Psoas muscle (tissue), 8 donors: Measurements from ENCODE around the gene KCNT1. TPM values are rescaled to one million over a fixed set of nuclear protein-coding genes. Genes with fewer than 3 reads are reported as not detected.
A peak's percentile ranks its signal among the peaks of the same experiment; 100 is the strongest.

Experiments used
- ATAC-seq, 4 donors: fragments of 200-7000 bp; cut with Tn5 transposase; one replicate each; pipeline ENCODE4 v1.9.1; 2020; ENCODE audit warnings: moderate library complexity in 3 of 4, mild to moderate bottlenecking in 2 of 4
- DNase-seq, 2 donors: peaks; one replicate each; pipeline ENCODE4 v3.0.0-alpha.2; 2020
- H3K27ac ChIP-seq: fragments of 200-600 bp; one replicate; pipeline ENCODE4 v1.8.0; 2022
- H3K27me3 ChIP-seq, 3 donors: fragments of 200-600 bp in 1 of 3; one replicate each; pipeline versions ENCODE4 v1.6.1 to v1.8.0; 2013 to 2022; ENCODE audit warnings: low read length in 2 of 3, mild to moderate bottlenecking in 2 of 3, moderate library complexity in 1 of 3; ENCODE audit not compliant: insufficient read depth in 3 of 3
- H3K36me3 ChIP-seq, 2 donors: fragments of 200-600 bp in 1 of 2; one replicate each; pipeline versions ENCODE4 v1.6.1 to v1.8.0; 2013 to 2022; ENCODE audit warnings: low read depth in 1 of 2, mild to moderate bottlenecking in 1 of 2, moderate library complexity in 1 of 2; ENCODE audit not compliant: insufficient read depth in 1 of 2
- H3K4me1 ChIP-seq: fragments of 200-600 bp; one replicate; pipeline ENCODE4 v1.8.0; 2022
- H3K4me3 ChIP-seq: fragments of 200-600 bp; one replicate; pipeline ENCODE4 v1.8.0; 2022; ENCODE audit warnings: mild to moderate bottlenecking
- H3K9me3 ChIP-seq: fragments of 200-600 bp; one replicate; pipeline ENCODE4 v1.8.0; 2022
- CTCF ChIP-seq: fragments of 200-600 bp; IDR thresholded peaks from one replicate; pipeline ENCODE4 v1.8.0; 2022; ENCODE audit warnings: antibody characterized with exemption
- WGBS, 3 donors: extraction: QIAGEN DNeasy Blood & Tissue Kit; methylation state at CpG; one replicate each; pipeline versions ENCODE4 v1.1.6 to v1.1.7; 2013; 5-methylcytosine and 5-hydroxymethylcytosine counted together
- intact Hi-C, 2 donors: fragments of 100-400 bp; cut with DNase I; formaldehyde crosslinking; loops; one replicate each; pipeline versions ENCODE4 v1.11.0 to v1.14.2; 2022
- polyA plus RNA-seq, 3 donors: library from polyadenylated mRNA; stranded (reverse); fragments of 200-250 nt; gene quantifications; one replicate each; pipeline ENCODE4 v1.2.3, GENCODE V29; 2013
- total RNA-seq, 4 donors: library from RNA; stranded (reverse); fragmentation: NEBNext Ultra II Directional in 2 of 4; extraction: Animal tissue kit (Norgen Biotek cat#: 25700) in 2 of 4; gene quantifications; one replicate each; pipeline versions ENCODE4 v1.2.1 to v1.2.4, GENCODE V29; 2021 to 2023
- donor health status: healthy with polysubstance abuse.
- donor health status: DM: no; HTN: no; CAD: no; lungs with moderate emphysema.
- donor health status: Bipolar disorder and iron deficiency.
- donor health status: healthy.
- donor health status: DM: yes; HTN: yes; CAD: no.
- donor health status: DM: no; HTN: no; CAD: no.
- donor health status: DM: no; HTN: no; CAD: no.
- donor health status: DM: yes; HTN: yes; CAD: no.

The KCNT1 gene
- total and polyA plus RNA-seq, 7 donors, result 1.1 to 15.0 (median 10.3) TPM

- peak overlapping the region; percentile 77 for H3K27ac ChIP-seq
- DNase-seq (no peak), ATAC-seq (no peak)
- 76 to 80% (median 77%) methylated on average over 21 of the region's 21 CpGs for WGBS, 3 donors
- no peak for TF ChIP-seq CTCF
- H3K4me3 ChIP-seq, result peak overlapping the region; percentile 62
- intact Hi-C loops, result no loop called here
- H3K27me3 ChIP-seq, result no peaks in the 10 kb centered on the region
- no peaks in the 10 kb centered on the region for H3K36me3 ChIP-seq
- H3K9me3 ChIP-seq, result no peaks in the 10 kb centered on the region
- H3K4me1 ChIP-seq, result peaks cover 24% of the 10 kb centered on the region
These were observed 43.2 kb downstream of the KCNT1 start for GRCh38 chr9:135745189-135745588.

GRCh38 chr9:135745686-135746324 lies 43.8 kb downstream of the KCNT1 start:
- Histone ChIP-seq H3K9me3 (no peaks in the 10 kb centered on the region), H3K27me3 (no peaks in the 10 kb centered on the region), H3K27ac (peak overlapping the region; percentile 77), H3K4me1 (peaks cover 24% of the 10 kb centered on the region), H3K4me3 (peak overlapping the region; percentile 62), H3K36me3 (no peaks in the 10 kb centered on the region)
- ATAC-seq, result no peak
- intact Hi-C loops, result no loop called here
- 65 to 80% (median 71%) methylated on average over 24 of the region's 24 CpGs for WGBS, 3 donors
- TF ChIP-seq CTCF, result no peak
- DNase-seq, result no peak

GRCh38 chr9:135746565-135746964 lies 44.6 kb downstream of the KCNT1 start:
- no peak for TF ChIP-seq CTCF
- Histone ChIP-seq H3K4me3 (no peak overlapping the region), H3K27me3 (no peaks in the 10 kb centered on the region), H3K9me3 (no peaks in the 10 kb centered on the region), H3K36me3 (no peaks in the 10 kb centered on the region), H3K27ac (no peak overlapping the region), H3K4me1 (peaks cover 24% of the 10 kb centered on the region)
- intact Hi-C loops, result no loop called here
- WGBS, 3 donors, result 48 to 73% (median 52%) methylated on average over 9 of the region's 9 CpGs
- ATAC-seq (no peak), DNase-seq (no peak)

GRCh38 chr9:135747311-135747710 lies 45.3 kb downstream of the KCNT1 start:
- no peaks in the 10 kb centered on the region for H3K27me3 ChIP-seq
- ATAC-seq, result no peak
- WGBS, 3 donors, result 71 to 88% (median 85%) methylated on average over 13 of the region's 13 CpGs
- no peaks in the 10 kb centered on the region for H3K9me3 ChIP-seq
- DNase-seq, result no peak
- intact Hi-C loops, result no loop called here
- no peak overlapping the region for H3K4me3 ChIP-seq
- no peak overlapping the region for H3K27ac ChIP-seq
- H3K4me1 ChIP-seq, result peaks cover 24% of the 10 kb centered on the region
- no peak for TF ChIP-seq CTCF
- H3K36me3 ChIP-seq, result no peaks in the 10 kb centered on the region

- intact Hi-C loops, result no loop called here
- TF ChIP-seq CTCF, result no peak
- no peaks in the 10 kb centered on the region for H3K9me3 ChIP-seq
- no peaks in the 10 kb centered on the region for H3K27me3 ChIP-seq
- DNase-seq (no peak), ATAC-seq (no peak)
- H3K4me1 ChIP-seq, result peaks cover 20% of the 10 kb centered on the region
- H3K4me3 ChIP-seq, result no peak overlapping the region
- H3K27ac ChIP-seq, result no peak overlapping the region
- H3K36me3 ChIP-seq, result no peaks in the 10 kb centered on the region
- WGBS, 3 donors, result 59 to 69% (median 65%) methylated on average over 15 to 16 of the region's 16 CpGs
These were observed 46.7 kb downstream of the KCNT1 start for GRCh38 chr9:135748676-135749075.
